ENCODE data around the gene ELFN2.

- no peak for TF ChIP-seq CTCF (conservative IDR thresholded peaks at IDR 0.05)
- no peak for TF ChIP-seq EZH2 (IDR thresholded peaks at IDR 0.05; ENCODE audit: low read depth)
These were observed 40.8 kb downstream of the ELFN2 start for GRCh38 chr22:37386441-37386840.
